SH-SY5Y (cell line): Measurements from ENCODE around the gene ERMP1.

Experiments
- GATA2 ChIP-seq: IDR thresholded peaks from 2 replicates; pipeline ENCODE4 v1.6.1; 2011; ENCODE audit warnings: mild to moderate bottlenecking, low read depth, low read length
- GATA3 ChIP-seq: IDR thresholded peaks from 2 replicates; pipeline ENCODE4 v1.6.1; 2011; ENCODE audit warnings: low read depth, mild to moderate bottlenecking, low read length, moderate library complexity

DNA sequence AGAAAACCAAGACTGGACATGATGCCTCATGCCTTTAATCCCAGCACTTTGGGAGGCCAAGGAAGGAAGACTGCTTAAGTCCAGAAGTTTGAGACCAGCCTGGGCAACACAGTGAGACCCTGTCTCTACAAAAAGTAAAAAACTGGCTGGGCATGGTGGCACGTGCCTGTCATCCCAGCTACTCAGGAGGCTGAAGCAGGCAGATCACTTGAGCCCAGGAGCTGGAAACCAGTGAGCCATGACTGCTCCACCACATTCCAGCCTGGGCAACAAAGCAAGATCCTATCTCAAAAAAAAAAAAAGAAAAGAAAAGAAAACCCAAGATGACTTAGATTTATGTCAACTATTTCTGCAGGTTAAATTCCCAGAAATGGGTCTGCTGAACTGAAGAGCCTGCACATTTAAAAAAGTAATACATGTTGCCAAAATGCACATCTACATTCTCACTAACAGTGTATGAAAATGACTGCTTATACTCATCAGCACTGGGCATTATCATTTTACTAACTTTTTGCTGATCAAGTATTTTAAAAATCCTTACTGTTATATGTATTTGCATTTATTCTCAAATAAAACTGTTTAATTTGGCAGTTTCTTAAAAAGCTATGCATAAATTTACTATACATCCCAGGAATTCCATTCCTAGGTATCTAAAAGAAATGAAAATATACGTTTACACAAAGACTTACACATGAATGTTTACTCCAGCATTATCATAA, 14.3 kb downstream of the ERMP1 start:
- no peak for TF ChIP-seq GATA2
- TF ChIP-seq GATA3, result no peak
